Omental fat pad (tissue), 4 donors: ENCODE data around the gene RPS15. TPM values are rescaled to one million over a fixed set of nuclear protein-coding genes. Genes with fewer than 3 reads are reported as not detected.

Experiments used
- ATAC-seq: fragments of 150-250 bp; one replicate; pipeline ENCODE4 v1.9.1; 2016; ENCODE audit warnings: mild to moderate bottlenecking, moderate library complexity; ENCODE audit not compliant: low FRiP score
- DNase-seq: peaks from one replicate; pipeline ENCODE4 v3.0.0-alpha.2; 2019; ENCODE audit warnings: low spot score
- CTCF ChIP-seq, 3 donors: fragments of 450-650 bp; IDR thresholded peaks; one replicate each; pipeline ENCODE4 v1.5.1; 2016 to 2017; ENCODE audit warnings: antibody characterized with exemption in 3 of 3, mild to moderate bottlenecking in 3 of 3, moderate library complexity in 2 of 3
- total RNA-seq, 4 donors: library from RNA; depleted of rRNA; stranded (reverse); fragments of >200 nt; gene quantifications; one replicate each; pipeline ENCODE4 v1.1.0, GENCODE V29; 2016

RPS15 gene
- total RNA-seq, 4 donors from 2014 or later: 2,522 to 3,708 (median 2,994) TPM

- ATAC-seq (no peak), DNase-seq (no peak)
- TF ChIP-seq CTCF (IDR thresholded peaks at IDR 0.05): no peak
Measured at GRCh38 chr19:1422360-1422759, 15.8 kb upstream of the RPS15 start.

- DNase-seq (no peak), ATAC-seq (no peak)
- TF ChIP-seq CTCF (IDR thresholded peaks at IDR 0.05): no peak
Measured at GRCh38 chr19:1422943-1423342, 15.3 kb upstream of the RPS15 start.

- no peak for ATAC-seq
- no peak for TF ChIP-seq CTCF (IDR thresholded peaks at IDR 0.05)
Measured at GRCh38 chr19:1423436-1424191, 14.6 kb upstream of the RPS15 start.

GRCh38 chr19:1424192-1424955 lies 13.8 kb upstream of the RPS15 start:
- ATAC-seq (no peak), DNase-seq (no peak)
- no peak for TF ChIP-seq CTCF (IDR thresholded peaks at IDR 0.05)

More at GRCh38 chr19:1423436-1424191, 14.6 kb upstream of the RPS15 start:
- DNase-seq: no peak

GRCh38 chr19:1425102-1425837 lies 12.9 kb upstream of the RPS15 start:
- no peak for TF ChIP-seq CTCF (IDR thresholded peaks at IDR 0.05)
- DNase-seq (no peak), ATAC-seq (no peak)

- no peak for TF ChIP-seq CTCF (IDR thresholded peaks at IDR 0.05)
- ATAC-seq: no peak
- no peak for DNase-seq
Measured at GRCh38 chr19:1425902-1426301, 12.3 kb upstream of the RPS15 start.
